Endothelial cell of umbilical vein (primary cell): ENCODE data around the gene USP7.

Experiments used
- CTCF ChIP-seq, 2 donors: IDR thresholded peaks; 1 replicate in 1 of 2; 2 replicates in 1 of 2; pipeline ENCODE4 v1.5.1; 2011; ENCODE audit warnings: low read length in 2 of 2, mild to moderate bottlenecking in 2 of 2, moderate library complexity in 2 of 2, control low read depth in 1 of 2, inconsistent platforms in 1 of 2, low read depth in 1 of 2; ENCODE audit not compliant: insufficient read depth in 1 of 2; ENCODE audit errors: extremely low read depth in 1 of 2
- EZH2 ChIP-seq: IDR thresholded peaks from 2 replicates; pipeline ENCODE4 v1.6.1; 2012; ENCODE audit warnings: borderline replicate concordance, low read depth, mild to moderate bottlenecking, moderate library complexity, low read length, inconsistent platforms; ENCODE audit not compliant: severe bottlenecking
- MAX ChIP-seq: IDR thresholded peaks from 2 replicates; pipeline ENCODE4 v1.6.1; 2011; ENCODE audit not compliant: insufficient read depth, insufficient read length
- MYC ChIP-seq: IDR thresholded peaks from one replicate; pipeline ENCODE4 v1.6.1; 2011; ENCODE audit warnings: mild to moderate bottlenecking, low read depth, low read length
- POLR2A ChIP-seq: IDR thresholded peaks from 2 replicates; pipeline ENCODE4 v1.6.1; 2012; ENCODE audit warnings: low read depth, mild to moderate bottlenecking, control low read depth, low read length

GRCh38 chr16:8982816-8983215, 19.1 kb upstream of the USP7 start:
- no peak for TF ChIP-seq MYC
- no peak for TF ChIP-seq CTCF (IDR thresholded peaks at IDR 0.05; ENCODE audit: extremely low read depth in 1 of 2, insufficient read depth in 1 of 2, low read depth in 1 of 2, low read length in 2 of 2)
- TF ChIP-seq EZH2 = no peak
- TF ChIP-seq POLR2A = no peak
- TF ChIP-seq MAX = no peak
